Fibroblast of lung (primary cell): Measurements from ENCODE around the gene MEIOSIN. TPM values are rescaled to one million over a fixed set of nuclear protein-coding genes. Genes with fewer than 3 reads are reported as not detected.
"Not testable (repeated sequence)": the region's sequence is repeated elsewhere in the genome, so short reads cannot be mapped to it uniquely, and the experiment has no call there.

Source experiments
- DNase-seq, 2 donors: peaks; one replicate each; pipeline versions ENCODE4 v3.0.0 to v3.0.0-alpha.2; 2010; ENCODE audit warnings: low read depth in 2 of 2
- H2AFZ ChIP-seq: 2 replicates; pipeline ENCODE4 v1.5.1; 2012; ENCODE audit warnings: low read length, control low read depth, inconsistent platforms
- H3K27ac ChIP-seq: 2 replicates; pipeline ENCODE4 v1.5.1; 2011; ENCODE audit warnings: low read length, control low read depth; ENCODE audit not compliant: insufficient read depth
- H3K27me3 ChIP-seq: 2 replicates; pipeline ENCODE4 v1.5.1; 2011; ENCODE audit warnings: mild to moderate bottlenecking, low read length; ENCODE audit not compliant: control insufficient read depth, insufficient read depth
- H3K36me3 ChIP-seq: 2 replicates; pipeline ENCODE4 v1.5.1; 2011; ENCODE audit warnings: low read length; ENCODE audit not compliant: control insufficient read depth, insufficient read depth
- H3K4me1 ChIP-seq: 2 replicates; pipeline ENCODE4 v1.5.1; 2011; ENCODE audit warnings: low read length; ENCODE audit not compliant: control insufficient read depth, insufficient read depth; ENCODE audit errors: extremely low read depth
- H3K4me2 ChIP-seq: 2 replicates; pipeline ENCODE4 v1.5.1; 2011; ENCODE audit warnings: low read length, control low read depth; ENCODE audit not compliant: insufficient read depth; ENCODE audit errors: extremely low read depth
- H3K4me3 ChIP-seq, 4 experiments: fragments of 200-600 bp in 1 of 4; sonication (generic) in 1 of 4; replicated peaks in 1 of 4; 2 replicates each; pipeline ENCODE4 v1.5.1; 2011 to 2016; ENCODE audit warnings: low read length in 4 of 4, low read depth in 3 of 4, mild to moderate bottlenecking in 3 of 4, control low read depth in 2 of 4, inconsistent platforms in 1 of 4, mixed read lengths in 1 of 4; ENCODE audit not compliant: insufficient read depth in 1 of 4; ENCODE audit errors: control extremely low read depth in 1 of 4
- H3K79me2 ChIP-seq: 2 replicates; pipeline ENCODE4 v1.5.1; 2012; ENCODE audit warnings: mild to moderate bottlenecking, low read length, inconsistent platforms; ENCODE audit not compliant: control insufficient read depth, insufficient read depth
- H3K9ac ChIP-seq: 2 replicates; pipeline ENCODE4 v1.5.1; 2011; ENCODE audit warnings: mild to moderate bottlenecking, low read length, control low read depth; ENCODE audit not compliant: insufficient read depth
- H3K9me3 ChIP-seq: 2 replicates; pipeline ENCODE4 v1.5.1; 2012; ENCODE audit warnings: low read depth, low read length; ENCODE audit not compliant: control insufficient read depth, insufficient read depth
- H4K20me1 ChIP-seq: 2 replicates; pipeline ENCODE4 v1.5.1; 2011; ENCODE audit warnings: low read length; ENCODE audit not compliant: control insufficient read depth, insufficient read depth; ENCODE audit errors: extremely low read depth
- EZH2 ChIP-seq: IDR thresholded peaks from 2 replicates; pipeline ENCODE4 v1.5.1; 2012; ENCODE audit warnings: low read length, control low read depth, mild to moderate bottlenecking; ENCODE audit errors: missing control alignments
- polyA minus RNA-seq: library from RNA; depleted of rRNA, polyadenylated mRNA; stranded (reverse); fragments of >200 nt; gene quantifications from 2 replicates; pipeline ENCODE4 v1.2.3, GENCODE V29; 2011; ENCODE audit warnings: low replicate concordance
- polyA plus RNA-seq, 2 donors: library from polyadenylated mRNA; depleted of rRNA in 1 of 2; stranded (reverse) in 1 of 2; unstranded in 1 of 2; fragments of >200 nt; gene quantifications; 2 replicates each; pipeline ENCODE4 v1.2.1, GENCODE V29; 2011 to 2012; ENCODE audit warnings: missing spikeins in 1 of 2
- total RNA-seq: library from RNA; depleted of rRNA; stranded (reverse); fragments of >200 nt; gene quantifications from 2 replicates; pipeline ENCODE4 v1.2.1, GENCODE V29; 2014
- TF ChIP-seq, protein P1 (sequence below), 2 donors: IDR thresholded peaks in 1 of 2; conservative IDR thresholded peaks in 1 of 2; 1 replicate in 1 of 2; 2 replicates in 1 of 2; pipeline ENCODE4 v1.5.1; 2011 to 2012; ENCODE audit warnings: low read length in 2 of 2, control low read depth in 1 of 2, inconsistent platforms in 1 of 2, low read depth in 1 of 2, mild to moderate bottlenecking in 1 of 2

The MEIOSIN gene, protein sequence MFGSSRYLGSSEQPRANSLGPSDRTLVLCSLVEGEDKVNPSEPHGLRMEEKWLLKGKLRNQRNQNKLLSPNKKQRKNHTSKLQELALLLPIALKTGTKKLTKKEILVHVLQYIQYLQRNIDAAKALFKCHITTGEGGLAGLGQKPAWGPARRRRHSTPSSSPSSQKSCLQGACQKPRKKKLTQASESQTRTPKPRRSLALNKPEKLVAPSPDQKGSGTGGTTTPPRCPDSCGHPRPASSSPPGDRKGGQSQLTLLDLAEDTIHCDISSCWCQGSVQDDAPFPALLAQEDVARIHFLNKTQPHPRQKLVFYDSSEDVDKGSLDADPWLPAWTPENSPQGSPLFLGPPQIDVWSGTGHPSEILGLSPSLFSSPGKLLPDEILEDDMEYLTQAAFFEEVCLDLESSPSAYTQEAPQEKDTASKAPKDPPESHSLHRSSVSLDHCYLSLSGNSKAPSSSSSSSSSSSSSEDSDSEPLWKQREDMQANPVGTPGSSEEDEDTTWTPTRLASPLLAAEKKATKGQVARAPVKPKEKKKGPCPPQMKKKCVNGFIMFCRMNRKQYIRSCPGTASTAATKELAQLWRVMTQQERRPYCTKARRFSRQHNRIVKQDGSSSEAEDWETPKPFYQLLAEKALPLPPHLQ
- total RNA-seq (not detected in 2 replicates), polyA plus RNA-seq (not detected in 2 replicates), polyA minus RNA-seq (not detected in 2 replicates)
- polyA plus RNA-seq (2012), result not detected in 2 replicates

DNA sequence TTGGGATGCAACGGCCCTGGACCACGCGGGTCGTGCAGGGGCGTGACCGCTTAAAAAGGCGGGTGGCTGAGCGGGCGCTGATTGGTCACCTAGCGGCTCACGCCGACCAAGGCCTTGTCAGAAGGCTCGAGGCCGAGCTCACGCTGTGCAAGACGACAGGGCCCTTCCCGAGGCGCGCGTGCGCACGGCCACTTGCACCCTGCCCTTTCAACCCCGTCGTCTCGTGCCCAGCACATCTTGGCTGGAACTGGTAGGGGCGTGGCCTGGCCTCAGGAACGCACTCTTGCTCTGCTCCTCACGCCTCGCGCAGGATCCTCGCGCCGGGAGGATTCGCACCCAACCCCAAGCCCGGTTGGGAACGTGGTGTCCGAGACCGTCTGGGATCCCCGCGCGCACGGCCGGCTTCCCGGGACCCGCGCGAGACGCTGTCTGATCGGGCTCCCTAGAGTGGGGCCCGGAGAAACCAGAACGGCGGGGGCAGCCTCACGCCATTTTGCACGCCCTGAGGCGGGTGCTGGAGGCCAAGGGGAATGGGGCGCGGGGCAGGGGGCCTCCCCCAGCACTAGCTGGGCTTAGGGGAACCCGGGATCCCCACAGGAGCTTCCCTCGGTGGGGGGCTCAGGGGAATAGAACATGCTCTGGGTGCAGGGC, at the start of gene MEIOSIN:
Gene MEIOSIN, plus strand, starts transcription at position 280 of the 651 bp plus-strand sequence. CDS start 1,938 bp downstream, outside the sequence.
- no peak within 1 kb of the TSS for H3K4me3 ChIP-seq
- H2AFZ ChIP-seq, result no peak within 1 kb of the TSS

DNA sequence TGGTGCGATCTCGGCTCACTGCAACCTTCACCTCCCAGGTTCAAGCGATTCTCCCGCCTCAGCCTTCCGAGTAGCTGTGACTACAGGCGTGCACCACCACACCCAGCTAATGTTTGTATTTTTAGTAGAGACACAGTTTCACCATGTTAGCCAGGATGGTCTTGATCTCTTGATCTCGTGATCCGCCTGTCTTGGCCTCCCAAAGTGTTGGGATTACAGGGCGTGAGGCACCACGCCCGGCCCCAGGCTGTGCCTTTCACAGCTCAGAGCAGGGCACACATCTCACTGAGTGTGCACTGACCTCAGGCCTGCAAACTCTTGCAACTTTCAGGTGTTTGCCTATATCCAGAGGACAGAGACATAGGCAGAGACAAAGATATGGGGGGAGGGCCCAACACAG, 48.2 kb upstream of the MEIOSIN start:
- not testable (repeated sequence) for H3K4me3 ChIP-seq, H3K79me2 ChIP-seq, H3K27ac ChIP-seq, H3K4me1 ChIP-seq, H4K20me1 ChIP-seq, DNase-seq, H3K9me3 ChIP-seq, H3K4me2 ChIP-seq, H3K9ac ChIP-seq, H3K27me3 ChIP-seq, H2AFZ ChIP-seq
- peaks cover 14% of the 10 kb centered on the region for H3K36me3 ChIP-seq

More for the DNA sequence above, at the start of gene MEIOSIN:
- Histone ChIP-seq H3K79me2 (peaks cover 15% of the 10 kb centered on the region), H3K36me3 (no peaks in the 10 kb centered on the region), H3K4me2 (no peak within 1 kb of the TSS), H3K27ac (no peak within 1 kb of the TSS), H3K4me1 (no peaks in the 10 kb centered on the region), H4K20me1 (no peaks in the 10 kb centered on the region), H3K9ac (no peak within 1 kb of the TSS), H3K9me3 (no peaks in the 10 kb centered on the region), H3K27me3 (no peaks in the 10 kb centered on the region)
- TF ChIP-seq EZH2, result no peak
- TF ChIP-seq, protein P1, sequence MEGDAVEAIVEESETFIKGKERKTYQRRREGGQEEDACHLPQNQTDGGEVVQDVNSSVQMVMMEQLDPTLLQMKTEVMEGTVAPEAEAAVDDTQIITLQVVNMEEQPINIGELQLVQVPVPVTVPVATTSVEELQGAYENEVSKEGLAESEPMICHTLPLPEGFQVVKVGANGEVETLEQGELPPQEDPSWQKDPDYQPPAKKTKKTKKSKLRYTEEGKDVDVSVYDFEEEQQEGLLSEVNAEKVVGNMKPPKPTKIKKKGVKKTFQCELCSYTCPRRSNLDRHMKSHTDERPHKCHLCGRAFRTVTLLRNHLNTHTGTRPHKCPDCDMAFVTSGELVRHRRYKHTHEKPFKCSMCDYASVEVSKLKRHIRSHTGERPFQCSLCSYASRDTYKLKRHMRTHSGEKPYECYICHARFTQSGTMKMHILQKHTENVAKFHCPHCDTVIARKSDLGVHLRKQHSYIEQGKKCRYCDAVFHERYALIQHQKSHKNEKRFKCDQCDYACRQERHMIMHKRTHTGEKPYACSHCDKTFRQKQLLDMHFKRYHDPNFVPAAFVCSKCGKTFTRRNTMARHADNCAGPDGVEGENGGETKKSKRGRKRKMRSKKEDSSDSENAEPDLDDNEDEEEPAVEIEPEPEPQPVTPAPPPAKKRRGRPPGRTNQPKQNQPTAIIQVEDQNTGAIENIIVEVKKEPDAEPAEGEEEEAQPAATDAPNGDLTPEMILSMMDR (conservative IDR thresholded peaks at IDR 0.05 in 1 of 2, IDR thresholded peaks at IDR 0.05 in 1 of 2; ENCODE audit: low read depth in 1 of 2, low read length in 2 of 2), result no peak
- DNase-seq, result no peak

DNA sequence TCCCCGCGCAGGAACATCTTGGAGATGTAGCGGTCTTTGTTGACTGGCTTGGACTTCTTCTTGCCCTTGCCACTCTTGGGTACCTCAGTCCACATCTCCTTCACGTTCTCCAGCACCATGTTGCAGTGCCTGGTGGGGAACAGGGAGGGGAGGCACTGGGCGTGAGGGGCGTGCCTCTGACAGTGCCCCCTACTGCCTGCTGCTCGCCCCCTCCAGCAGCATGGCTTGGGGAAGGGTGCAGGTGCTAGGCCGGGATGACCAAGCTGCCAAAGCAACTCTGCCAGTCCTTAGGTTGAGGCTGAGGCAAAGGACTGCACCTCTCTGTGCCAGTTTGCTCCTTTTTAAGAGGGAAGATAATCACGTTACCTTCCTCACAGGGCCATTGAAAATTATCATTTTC, 45.6 kb upstream of the MEIOSIN start:
- Histone ChIP-seq H3K79me2 (peaks cover 14% of the 10 kb centered on the region), H3K27ac (no peak overlapping the region), H3K27me3 (no peaks in the 10 kb centered on the region), H3K9ac (no peak overlapping the region), H3K9me3 (no peaks in the 10 kb centered on the region), H3K4me3 (no peak overlapping the region), H3K36me3 (peaks cover 14% of the 10 kb centered on the region), H3K4me2 (no peak overlapping the region), H4K20me1 (no peaks in the 10 kb centered on the region), H2AFZ (no peak overlapping the region), H3K4me1 (no peaks in the 10 kb centered on the region)
- no peak for DNase-seq
- TF ChIP-seq, protein P1 (conservative IDR thresholded peaks at IDR 0.05 in 1 of 2, IDR thresholded peaks at IDR 0.05 in 1 of 2; ENCODE audit: low read depth in 1 of 2, low read length in 2 of 2), result no peak
- TF ChIP-seq EZH2, result no peak
